ENCODE measurements around the gene DDR1.

DNA sequence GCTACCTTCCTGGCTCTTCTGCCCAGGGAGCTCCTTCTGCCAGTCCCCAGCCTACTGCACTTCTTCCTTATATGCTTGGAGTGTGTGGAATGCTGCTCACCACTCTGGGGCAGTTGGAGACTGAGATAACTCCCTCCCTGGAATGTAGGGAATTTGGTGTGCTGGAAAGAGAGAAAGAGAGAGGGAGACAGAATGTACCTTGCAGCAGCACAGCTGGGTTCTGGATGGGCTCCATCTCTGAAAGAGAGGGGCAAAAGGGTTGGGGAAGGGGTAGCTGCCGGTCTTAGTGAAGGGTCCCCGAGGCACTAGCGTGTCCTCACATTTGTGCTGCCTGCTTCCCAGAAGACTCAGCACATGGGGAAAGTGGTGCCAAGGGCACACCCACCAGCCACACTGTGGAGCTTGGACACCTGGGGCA, 40.2 kb upstream of the DDR1 start:
- TF ChIP-seq, protein P1, sequence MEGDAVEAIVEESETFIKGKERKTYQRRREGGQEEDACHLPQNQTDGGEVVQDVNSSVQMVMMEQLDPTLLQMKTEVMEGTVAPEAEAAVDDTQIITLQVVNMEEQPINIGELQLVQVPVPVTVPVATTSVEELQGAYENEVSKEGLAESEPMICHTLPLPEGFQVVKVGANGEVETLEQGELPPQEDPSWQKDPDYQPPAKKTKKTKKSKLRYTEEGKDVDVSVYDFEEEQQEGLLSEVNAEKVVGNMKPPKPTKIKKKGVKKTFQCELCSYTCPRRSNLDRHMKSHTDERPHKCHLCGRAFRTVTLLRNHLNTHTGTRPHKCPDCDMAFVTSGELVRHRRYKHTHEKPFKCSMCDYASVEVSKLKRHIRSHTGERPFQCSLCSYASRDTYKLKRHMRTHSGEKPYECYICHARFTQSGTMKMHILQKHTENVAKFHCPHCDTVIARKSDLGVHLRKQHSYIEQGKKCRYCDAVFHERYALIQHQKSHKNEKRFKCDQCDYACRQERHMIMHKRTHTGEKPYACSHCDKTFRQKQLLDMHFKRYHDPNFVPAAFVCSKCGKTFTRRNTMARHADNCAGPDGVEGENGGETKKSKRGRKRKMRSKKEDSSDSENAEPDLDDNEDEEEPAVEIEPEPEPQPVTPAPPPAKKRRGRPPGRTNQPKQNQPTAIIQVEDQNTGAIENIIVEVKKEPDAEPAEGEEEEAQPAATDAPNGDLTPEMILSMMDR (IDR thresholded peaks at IDR 0.05; ENCODE audit: insufficient read depth, low read length, poor library complexity, severe bottlenecking): no peak
- TF ChIP-seq EZH2phosphoT487 (conservative IDR thresholded peaks at IDR 0.05; ENCODE audit: low read length): no peak
